ENCODE measurements around the gene VAT1L. TPM values are rescaled to one million over a fixed set of nuclear protein-coding genes. Genes with fewer than 3 reads are reported as not detected.

VAT1L gene
- total RNA-seq, 1 experiment from 2014 or later = 33.8 TPM

DNA sequence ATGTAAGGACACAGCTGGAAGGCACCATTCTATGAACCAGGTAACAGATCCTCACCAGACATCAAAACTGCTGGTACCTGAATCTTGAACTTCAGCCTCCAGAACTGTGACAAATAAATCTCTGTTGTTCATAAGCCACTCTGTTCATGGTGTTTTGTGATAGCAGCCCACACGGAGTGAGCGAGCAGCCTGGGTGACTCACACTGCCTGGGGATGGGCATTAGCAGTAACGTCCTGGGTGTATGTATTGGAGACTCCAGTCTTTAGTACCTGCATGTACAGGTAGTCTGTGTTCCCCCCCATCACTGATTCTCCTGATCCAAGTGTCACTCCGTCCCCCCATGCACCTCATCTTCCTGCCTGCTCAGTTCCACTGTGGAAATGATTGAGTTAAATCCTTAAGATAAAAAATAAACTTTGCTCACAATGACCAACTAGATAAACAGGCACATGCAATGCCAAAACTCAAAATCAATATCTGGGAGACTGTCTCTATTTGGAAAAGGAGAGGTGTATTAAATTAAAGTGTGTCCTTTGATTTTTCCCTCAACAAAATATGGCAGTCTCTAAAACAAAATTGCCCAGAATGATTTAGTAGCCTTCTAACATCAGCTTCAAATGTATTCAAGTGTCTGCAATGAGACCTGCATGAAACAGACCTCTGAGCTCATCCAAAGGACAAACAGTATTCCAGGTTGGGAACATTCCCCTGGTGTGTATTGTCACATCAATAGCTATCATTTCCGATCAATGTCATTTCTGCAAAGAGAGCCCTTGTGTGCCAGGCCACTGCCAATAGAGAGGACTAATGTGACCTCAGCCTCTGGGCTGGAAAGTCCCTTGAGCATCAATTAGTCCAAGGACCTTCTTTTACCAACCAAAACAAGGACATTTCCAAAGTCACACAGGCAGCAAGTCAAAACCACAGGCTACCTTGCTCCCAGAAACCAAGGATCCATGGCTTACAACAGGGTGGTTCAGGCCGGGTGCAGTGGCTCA is 12.2 kb upstream of the VAT1L start:
- Histone ChIP-seq H2BK120ac (ENCODE audit: low read depth, low read length, poor library complexity, severe bottlenecking) (no peak overlapping the region), H3K23ac (ENCODE audit: insufficient read length, low read depth, low read length) (no peak overlapping the region), H4K5ac (ENCODE audit: insufficient read length, low read depth, low read length) (no peak overlapping the region), H2BK20ac (ENCODE audit: low read depth, low read length, poor library complexity, severe bottlenecking) (no peak overlapping the region), H4K20me1 (ENCODE audit: control insufficient read depth, insufficient read depth, insufficient read length) (no peaks in the 10 kb centered on the region), H3K79me2 (ENCODE audit: insufficient read depth, low read length) (no peaks in the 10 kb centered on the region), H3K9me3 (ENCODE audit: control insufficient read depth, low read depth, low read length) (no peaks in the 10 kb centered on the region), H3K4me2 (ENCODE audit: insufficient read depth, insufficient read length, low read length) (no peak overlapping the region), H3K23me2 (ENCODE audit: insufficient read length, low read depth, low read length, poor library complexity, severe bottlenecking) (no peaks in the 10 kb centered on the region), H3K18ac (ENCODE audit: insufficient read length, low read depth, low read length) (no peak overlapping the region), H2BK15ac (ENCODE audit: low read depth, low read length) (no peak overlapping the region), H3K27ac (ENCODE audit: insufficient read length, low read depth, low read length) (no peak overlapping the region), H3K4ac (ENCODE audit: low read depth, low read length) (no peak overlapping the region), H4K91ac (ENCODE audit: insufficient read length, low read depth, low read length) (no peak overlapping the region), H4K8ac (replicated peaks; ENCODE audit: insufficient read length, low read depth, low read length) (no peak overlapping the region), H2BK12ac (ENCODE audit: insufficient read length, low read depth, low read length) (no peak overlapping the region), H3K14ac (ENCODE audit: insufficient read depth, low read length) (no peak overlapping the region), H3K56ac (ENCODE audit: insufficient read length, low read depth, low read length) (no peak overlapping the region), H2BK5ac (ENCODE audit: insufficient read length, low read length) (no peak overlapping the region), H3K27me3 (ENCODE audit: insufficient read depth, low read length) (no peaks in the 10 kb centered on the region), H3K79me1 (ENCODE audit: insufficient read depth, low read depth, low read length, poor library complexity, severe bottlenecking) (no peaks in the 10 kb centered on the region), H3K9ac (ENCODE audit: extremely low read depth, insufficient read length, low read length) (no peak overlapping the region), H3K4me1 (ENCODE audit: insufficient read depth, low read length) (no peaks in the 10 kb centered on the region), H3T11ph (ENCODE audit: low read length) (no peak overlapping the region), H2AK5ac (ENCODE audit: insufficient read length, low read length) (no peak overlapping the region), H2AFZ (ENCODE audit: low read length) (no peak overlapping the region)
- H3K9me3 Mint-ChIP-seq = no peaks in the 10 kb centered on the region
- peak overlapping the region in 1 of 3 experiments; percentile 28; a peak in 1 of 7 replicates for H3K27ac Mint-ChIP-seq
- peaks cover 0 to 3% of the 10 kb centered on the region in 2 experiments; a peak in 1 of 4 replicates for H3K4me1 Mint-ChIP-seq
- no peak overlapping the region for H3K4me3 Mint-ChIP-seq
- no peak for DNase-seq
- H3K27me3 Mint-ChIP-seq (ENCODE audit: low read depth) = peaks cover 4% of the 10 kb centered on the region; the same call in 1 of the 2 replicates
- no CpG with 5 or more reads among the region's 6 CpGs for WGBS (ENCODE audit: extremely low coverage, insufficient read length, low lambda C conversion rate)
- no peaks in the 10 kb centered on the region for H3K36me3 Mint-ChIP-seq (ENCODE audit: insufficient read depth in 1 of 3, low read depth in 3 of 3)
- TF ChIP-seq, protein P1, sequence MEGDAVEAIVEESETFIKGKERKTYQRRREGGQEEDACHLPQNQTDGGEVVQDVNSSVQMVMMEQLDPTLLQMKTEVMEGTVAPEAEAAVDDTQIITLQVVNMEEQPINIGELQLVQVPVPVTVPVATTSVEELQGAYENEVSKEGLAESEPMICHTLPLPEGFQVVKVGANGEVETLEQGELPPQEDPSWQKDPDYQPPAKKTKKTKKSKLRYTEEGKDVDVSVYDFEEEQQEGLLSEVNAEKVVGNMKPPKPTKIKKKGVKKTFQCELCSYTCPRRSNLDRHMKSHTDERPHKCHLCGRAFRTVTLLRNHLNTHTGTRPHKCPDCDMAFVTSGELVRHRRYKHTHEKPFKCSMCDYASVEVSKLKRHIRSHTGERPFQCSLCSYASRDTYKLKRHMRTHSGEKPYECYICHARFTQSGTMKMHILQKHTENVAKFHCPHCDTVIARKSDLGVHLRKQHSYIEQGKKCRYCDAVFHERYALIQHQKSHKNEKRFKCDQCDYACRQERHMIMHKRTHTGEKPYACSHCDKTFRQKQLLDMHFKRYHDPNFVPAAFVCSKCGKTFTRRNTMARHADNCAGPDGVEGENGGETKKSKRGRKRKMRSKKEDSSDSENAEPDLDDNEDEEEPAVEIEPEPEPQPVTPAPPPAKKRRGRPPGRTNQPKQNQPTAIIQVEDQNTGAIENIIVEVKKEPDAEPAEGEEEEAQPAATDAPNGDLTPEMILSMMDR (conservative IDR thresholded peaks at IDR 0.05) = no peak

Data from H9 (cell line).